Measurements from ENCODE around the gene COL5A1.

DNA sequence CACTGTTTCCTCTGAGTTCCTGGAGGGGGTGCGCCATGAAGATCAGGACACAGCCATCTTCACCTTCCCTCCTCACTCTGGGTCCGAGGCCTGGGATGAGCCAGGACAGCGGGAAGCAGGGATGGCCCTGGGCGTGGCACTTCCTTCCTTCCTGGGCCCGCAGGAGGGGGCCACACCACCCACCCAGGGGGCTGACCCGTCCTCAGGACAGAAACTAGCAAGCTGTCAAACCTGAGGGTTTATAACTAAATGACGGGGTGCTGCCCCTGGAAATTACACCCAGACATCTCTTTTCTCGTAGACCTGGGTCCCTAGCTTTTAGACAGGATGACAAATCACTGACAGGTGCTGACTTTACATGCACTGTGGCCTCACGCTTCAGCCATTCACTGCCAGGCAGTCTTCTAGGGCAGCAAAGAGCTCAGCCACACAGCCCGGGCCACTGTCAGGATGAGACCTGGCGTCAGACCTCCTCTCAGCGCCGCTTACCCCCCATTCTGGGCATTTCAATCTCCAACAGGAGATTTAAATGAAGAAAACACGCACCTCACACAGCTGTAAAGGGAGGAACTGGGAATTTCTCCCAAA is 247.1 kb downstream of the COL5A1 start:
- TF ChIP-seq, protein P1, sequence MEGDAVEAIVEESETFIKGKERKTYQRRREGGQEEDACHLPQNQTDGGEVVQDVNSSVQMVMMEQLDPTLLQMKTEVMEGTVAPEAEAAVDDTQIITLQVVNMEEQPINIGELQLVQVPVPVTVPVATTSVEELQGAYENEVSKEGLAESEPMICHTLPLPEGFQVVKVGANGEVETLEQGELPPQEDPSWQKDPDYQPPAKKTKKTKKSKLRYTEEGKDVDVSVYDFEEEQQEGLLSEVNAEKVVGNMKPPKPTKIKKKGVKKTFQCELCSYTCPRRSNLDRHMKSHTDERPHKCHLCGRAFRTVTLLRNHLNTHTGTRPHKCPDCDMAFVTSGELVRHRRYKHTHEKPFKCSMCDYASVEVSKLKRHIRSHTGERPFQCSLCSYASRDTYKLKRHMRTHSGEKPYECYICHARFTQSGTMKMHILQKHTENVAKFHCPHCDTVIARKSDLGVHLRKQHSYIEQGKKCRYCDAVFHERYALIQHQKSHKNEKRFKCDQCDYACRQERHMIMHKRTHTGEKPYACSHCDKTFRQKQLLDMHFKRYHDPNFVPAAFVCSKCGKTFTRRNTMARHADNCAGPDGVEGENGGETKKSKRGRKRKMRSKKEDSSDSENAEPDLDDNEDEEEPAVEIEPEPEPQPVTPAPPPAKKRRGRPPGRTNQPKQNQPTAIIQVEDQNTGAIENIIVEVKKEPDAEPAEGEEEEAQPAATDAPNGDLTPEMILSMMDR (conservative IDR thresholded peaks at IDR 0.05 in 1 of 2, IDR thresholded peaks at IDR 0.05 in 1 of 2; ENCODE audit: low read depth in 1 of 2, low read length in 2 of 2) = no peak
- no peak for TF ChIP-seq EZH2 (IDR thresholded peaks at IDR 0.05; ENCODE audit: low read length, missing control alignments)

Data from fibroblast of lung (primary cell).